ENCODE measurements around the gene KCNC3. TPM values are rescaled to one million over a fixed set of nuclear protein-coding genes. Genes with fewer than 3 reads are reported as not detected.

Gene KCNC3
- total RNA-seq, 1 experiment from 2014 or later, result 17.3 TPM

DNA sequence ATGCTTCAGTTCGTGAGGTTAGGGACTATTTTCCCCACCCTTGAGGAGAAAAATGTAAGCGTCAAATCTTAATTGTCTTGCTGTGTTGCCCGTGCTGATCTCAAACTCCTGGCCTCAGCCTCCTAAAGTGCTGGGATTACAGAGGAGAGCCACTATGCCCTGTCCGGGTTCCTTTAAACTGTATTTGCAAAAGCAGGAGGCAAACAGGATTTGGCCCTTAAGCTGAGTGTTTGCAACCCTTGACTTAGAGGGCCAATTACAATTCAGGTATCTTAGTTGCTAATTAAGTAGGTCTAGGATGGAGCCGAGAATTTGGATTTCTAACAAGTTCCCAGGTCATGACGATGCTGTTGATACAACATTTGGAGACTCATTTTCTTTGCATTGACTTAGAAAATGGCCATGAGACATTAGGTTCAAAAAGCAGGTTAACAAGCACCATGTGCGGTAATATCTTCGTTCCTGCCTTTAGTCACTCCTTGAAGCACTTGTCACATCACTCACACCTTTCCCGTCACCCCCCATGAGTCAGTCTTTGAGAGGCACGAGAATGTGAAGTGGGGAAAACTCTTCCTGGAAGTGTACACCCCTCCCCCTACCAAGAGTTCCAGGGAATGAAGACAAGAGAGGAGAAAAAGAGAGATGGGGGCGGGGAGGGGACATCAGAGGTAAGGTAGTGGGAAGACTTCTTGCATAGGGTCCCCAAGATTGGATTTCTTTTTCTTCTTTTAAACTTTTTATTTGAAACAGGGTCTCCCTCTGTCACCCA is 33.7 kb upstream of the KCNC3 start:
- Histone ChIP-seq H3K23ac (ENCODE audit: insufficient read length, low read depth, low read length) (no peak overlapping the region), H4K20me1 (ENCODE audit: control insufficient read depth, insufficient read depth, insufficient read length) (no peaks in the 10 kb centered on the region), H3K4ac (ENCODE audit: low read depth, low read length) (no peak overlapping the region), H3T11ph (ENCODE audit: low read length) (no peak overlapping the region), H3K18ac (ENCODE audit: insufficient read length, low read depth, low read length) (no peak overlapping the region), H4K5ac (ENCODE audit: insufficient read length, low read depth, low read length) (no peak overlapping the region), H3K9me3 (ENCODE audit: control insufficient read depth, low read depth, low read length) (no peaks in the 10 kb centered on the region), H3K14ac (ENCODE audit: insufficient read depth, low read length) (no peak overlapping the region), H3K23me2 (ENCODE audit: insufficient read length, low read depth, low read length, poor library complexity, severe bottlenecking) (no peaks in the 10 kb centered on the region), H2BK12ac (ENCODE audit: insufficient read length, low read depth, low read length) (no peak overlapping the region), H4K8ac (replicated peaks; ENCODE audit: insufficient read length, low read depth, low read length) (no peak overlapping the region), H3K56ac (ENCODE audit: insufficient read length, low read depth, low read length) (no peak overlapping the region), H3K79me1 (ENCODE audit: insufficient read depth, low read depth, low read length, poor library complexity, severe bottlenecking) (no peaks in the 10 kb centered on the region), H2AFZ (ENCODE audit: low read length) (no peak overlapping the region), H2BK5ac (ENCODE audit: insufficient read length, low read length) (no peak overlapping the region), H2BK120ac (ENCODE audit: low read depth, low read length, poor library complexity, severe bottlenecking) (no peak overlapping the region), H3K4me1 (ENCODE audit: insufficient read depth, low read length) (no peaks in the 10 kb centered on the region), H2BK20ac (ENCODE audit: low read depth, low read length, poor library complexity, severe bottlenecking) (no peak overlapping the region), H3K4me2 (ENCODE audit: insufficient read depth, insufficient read length, low read length) (no peak overlapping the region), H3K79me2 (ENCODE audit: insufficient read depth, low read length) (no peaks in the 10 kb centered on the region), H4K91ac (ENCODE audit: insufficient read length, low read depth, low read length) (no peak overlapping the region), H3K27ac (ENCODE audit: insufficient read length, low read depth, low read length) (no peak overlapping the region), H2AK5ac (ENCODE audit: insufficient read length, low read length) (no peak overlapping the region), H3K27me3 (ENCODE audit: insufficient read depth, low read length) (no peaks in the 10 kb centered on the region), H2BK15ac (ENCODE audit: low read depth, low read length) (no peak overlapping the region), H3K9ac (ENCODE audit: extremely low read depth, insufficient read length, low read length) (no peak overlapping the region)
- TF ChIP-seq, protein P1, sequence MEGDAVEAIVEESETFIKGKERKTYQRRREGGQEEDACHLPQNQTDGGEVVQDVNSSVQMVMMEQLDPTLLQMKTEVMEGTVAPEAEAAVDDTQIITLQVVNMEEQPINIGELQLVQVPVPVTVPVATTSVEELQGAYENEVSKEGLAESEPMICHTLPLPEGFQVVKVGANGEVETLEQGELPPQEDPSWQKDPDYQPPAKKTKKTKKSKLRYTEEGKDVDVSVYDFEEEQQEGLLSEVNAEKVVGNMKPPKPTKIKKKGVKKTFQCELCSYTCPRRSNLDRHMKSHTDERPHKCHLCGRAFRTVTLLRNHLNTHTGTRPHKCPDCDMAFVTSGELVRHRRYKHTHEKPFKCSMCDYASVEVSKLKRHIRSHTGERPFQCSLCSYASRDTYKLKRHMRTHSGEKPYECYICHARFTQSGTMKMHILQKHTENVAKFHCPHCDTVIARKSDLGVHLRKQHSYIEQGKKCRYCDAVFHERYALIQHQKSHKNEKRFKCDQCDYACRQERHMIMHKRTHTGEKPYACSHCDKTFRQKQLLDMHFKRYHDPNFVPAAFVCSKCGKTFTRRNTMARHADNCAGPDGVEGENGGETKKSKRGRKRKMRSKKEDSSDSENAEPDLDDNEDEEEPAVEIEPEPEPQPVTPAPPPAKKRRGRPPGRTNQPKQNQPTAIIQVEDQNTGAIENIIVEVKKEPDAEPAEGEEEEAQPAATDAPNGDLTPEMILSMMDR (conservative IDR thresholded peaks at IDR 0.05), result no peak
- peak overlapping the region in 1 of 3 experiments; percentile 45; a peak in 1 of 7 replicates for H3K27ac Mint-ChIP-seq
- peaks cover 6 to 11% of the 10 kb centered on the region in 2 experiments for H3K4me1 Mint-ChIP-seq
- no peaks in the 10 kb centered on the region; a peak in 2 of 5 replicates for H3K9me3 Mint-ChIP-seq
- peaks cover 12% of the 10 kb centered on the region for H3K27me3 Mint-ChIP-seq (ENCODE audit: low read depth)
- WGBS (ENCODE audit: extremely low coverage, insufficient read length, low lambda C conversion rate), result no CpG with 5 or more reads among the region's 11 CpGs
- peaks cover 0 to 8% (median 6%) of the 10 kb centered on the region in 3 experiments; a peak in 4 of 7 replicates for H3K36me3 Mint-ChIP-seq (ENCODE audit: insufficient read depth in 1 of 3, low read depth in 3 of 3)
- no peak for DNase-seq
- no peak overlapping the region for H3K4me3 Mint-ChIP-seq
